IPS DF 19.7 (cell line): ENCODE results near the gene ZC3H12A.

Experiments
- DNase-seq: peaks from one replicate; pipeline ENCODE4 v3.0.0-alpha.2; 2013; ENCODE audit warnings: low read depth, low spot score

The ZC3H12A gene

GRCh38 chr1:37455516-37455915 lies 18.9 kb upstream of the ZC3H12A start:
- DNase-seq = no peak

- DNase-seq = no peak
Measured at GRCh38 chr1:37456614-37457013, 17.8 kb upstream of the ZC3H12A start.

- no peak for DNase-seq
Measured at GRCh38 chr1:37458551-37458950, 15.8 kb upstream of the ZC3H12A start.

GRCh38 chr1:37461698-37462436 lies 12.5 kb upstream of the ZC3H12A start:
- no peak for DNase-seq

- DNase-seq = no peak
Measured at GRCh38 chr1:37464443-37464842, 9.9 kb upstream of the ZC3H12A start.

- DNase-seq = no peak
Measured at GRCh38 chr1:37465593-37466517, 8.5 kb upstream of the ZC3H12A start.

GRCh38 chr1:37468037-37468436 lies 6.3 kb upstream of the ZC3H12A start:
- DNase-seq = no peak

- no peak for DNase-seq
Measured at GRCh38 chr1:37469386-37469785, 5.0 kb upstream of the ZC3H12A start.

GRCh38 chr1:37471345-37472231 lies 2.8 kb upstream of the ZC3H12A start:
- no peak for DNase-seq

- DNase-seq = no peak
Measured at GRCh38 chr1:37472281-37472680, 2.1 kb upstream of the ZC3H12A start.

- DNase-seq = no peak
Measured at GRCh38 chr1:37472994-37473393, 1.4 kb upstream of the ZC3H12A start.

- no peak for DNase-seq
Measured at GRCh38 chr1:37473431-37474045, 842 bp upstream of the ZC3H12A start.

- DNase-seq = no peak
Measured at GRCh38 chr1:37474697-37475379, 458 bp downstream of the ZC3H12A start.

GRCh38 chr1:37475380-37476086 lies 1.2 kb downstream of the ZC3H12A start:
- no peak for DNase-seq

- DNase-seq = no peak
Measured at GRCh38 chr1:37476087-37476452, 1.7 kb downstream of the ZC3H12A start.

GRCh38 chr1:37476460-37477197 lies 2.2 kb downstream of the ZC3H12A start:
- no peak for DNase-seq

- DNase-seq = no peak
Measured at GRCh38 chr1:37477198-37477931, 3.0 kb downstream of the ZC3H12A start.

- no peak for DNase-seq
Measured at GRCh38 chr1:37477946-37478345, 3.6 kb downstream of the ZC3H12A start.

GRCh38 chr1:37478451-37478881 lies 4.1 kb downstream of the ZC3H12A start:
- no peak for DNase-seq
